Gastrocnemius medialis (tissue), 4 donors: Measurements from ENCODE around the gene SCN9A.

Source experiments
- POLR2A ChIP-seq, 2 donors: fragments of 450-650 bp; IDR thresholded peaks; one replicate each; pipeline ENCODE4 v1.6.1; 2017; ENCODE audit warnings: antibody characterized with exemption in 2 of 2, mild to moderate bottlenecking in 2 of 2, moderate library complexity in 2 of 2
- TF ChIP-seq, protein P1 (sequence below), 5 experiments: fragments of 450-650 bp in 3 of 5; fragments of 200-600 bp in 2 of 5; sonication (generic) in 2 of 5; IDR thresholded peaks in 4 of 5; conservative IDR thresholded peaks in 1 of 5; 1 replicate in 4 of 5; 2 replicates in 1 of 5; pipeline ENCODE4 v1.5.1; 2016 to 2019; ENCODE audit warnings: antibody characterized with exemption in 5 of 5, mild to moderate bottlenecking in 3 of 5, moderate library complexity in 3 of 5

DNA sequence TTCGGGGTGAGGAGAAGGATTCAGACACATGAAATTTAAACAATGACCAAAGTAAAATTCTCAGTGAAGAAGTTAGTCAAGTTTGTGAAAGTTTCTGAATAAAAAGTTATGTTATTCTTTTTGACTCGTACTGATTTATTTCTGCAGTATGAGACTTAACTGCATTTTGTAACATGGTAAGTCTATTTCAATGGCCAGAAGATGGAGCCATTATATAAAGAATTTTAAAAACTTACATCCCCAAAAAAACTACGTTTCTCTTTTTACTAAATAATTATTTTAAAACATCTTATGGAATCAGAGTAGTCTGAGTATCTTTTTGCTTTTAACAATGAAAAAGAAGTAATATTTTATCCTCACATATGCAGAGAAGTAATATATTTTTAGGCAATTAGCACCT is 196.5 kb downstream of the SCN9A start:
- TF ChIP-seq, protein P1, sequence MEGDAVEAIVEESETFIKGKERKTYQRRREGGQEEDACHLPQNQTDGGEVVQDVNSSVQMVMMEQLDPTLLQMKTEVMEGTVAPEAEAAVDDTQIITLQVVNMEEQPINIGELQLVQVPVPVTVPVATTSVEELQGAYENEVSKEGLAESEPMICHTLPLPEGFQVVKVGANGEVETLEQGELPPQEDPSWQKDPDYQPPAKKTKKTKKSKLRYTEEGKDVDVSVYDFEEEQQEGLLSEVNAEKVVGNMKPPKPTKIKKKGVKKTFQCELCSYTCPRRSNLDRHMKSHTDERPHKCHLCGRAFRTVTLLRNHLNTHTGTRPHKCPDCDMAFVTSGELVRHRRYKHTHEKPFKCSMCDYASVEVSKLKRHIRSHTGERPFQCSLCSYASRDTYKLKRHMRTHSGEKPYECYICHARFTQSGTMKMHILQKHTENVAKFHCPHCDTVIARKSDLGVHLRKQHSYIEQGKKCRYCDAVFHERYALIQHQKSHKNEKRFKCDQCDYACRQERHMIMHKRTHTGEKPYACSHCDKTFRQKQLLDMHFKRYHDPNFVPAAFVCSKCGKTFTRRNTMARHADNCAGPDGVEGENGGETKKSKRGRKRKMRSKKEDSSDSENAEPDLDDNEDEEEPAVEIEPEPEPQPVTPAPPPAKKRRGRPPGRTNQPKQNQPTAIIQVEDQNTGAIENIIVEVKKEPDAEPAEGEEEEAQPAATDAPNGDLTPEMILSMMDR (IDR thresholded peaks at IDR 0.05 in 4 of 5, conservative IDR thresholded peaks at IDR 0.05 in 1 of 5): no peak
- no peak for TF ChIP-seq POLR2A (IDR thresholded peaks at IDR 0.05)
